Measurements from ENCODE around the gene PPP2R2D.

The PPP2R2D gene

DNA sequence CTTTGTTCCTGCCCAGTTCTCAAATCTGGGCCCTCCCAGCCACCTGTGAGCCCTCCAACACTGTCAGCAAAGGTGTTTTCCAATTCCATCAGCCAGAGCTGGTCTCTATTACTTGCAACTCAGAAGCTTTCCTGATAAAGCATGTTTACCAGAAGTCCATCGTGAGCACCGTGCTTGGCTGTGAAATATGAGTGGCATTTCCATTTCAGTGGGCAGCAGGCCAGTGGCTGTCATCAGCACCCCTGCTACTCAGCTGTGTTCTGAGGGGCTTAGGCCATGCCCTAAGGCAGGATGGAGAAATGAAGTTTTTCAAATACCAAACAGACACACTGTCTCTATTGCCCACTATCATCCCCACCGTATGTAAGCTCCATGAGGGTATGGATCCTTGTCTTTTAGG lies 93.6 kb downstream of the PPP2R2D start:
- Histone ChIP-seq H4K91ac (ENCODE audit: low read depth, low read length, poor library complexity) (no peak overlapping the region), H3K27me3 (ENCODE audit: control insufficient read depth in 3 of 3, insufficient read depth in 3 of 3, low read depth in 1 of 3, low read length in 3 of 3) (peaks cover 0 to 5% (median 4%) of the 10 kb centered on the region in 3 experiments), H3K23ac (ENCODE audit: low read depth, low read length, poor library complexity) (no peak overlapping the region), H3K79me1 (ENCODE audit: low read depth, low read length) (peaks cover 2% of the 10 kb centered on the region), H2BK120ac (ENCODE audit: low read depth, low read length) (no peak overlapping the region), H3K4ac (ENCODE audit: low read length) (no peak overlapping the region), H4K8ac (ENCODE audit: low read depth, low read length) (no peak overlapping the region), H3K4me2 (ENCODE audit: insufficient read depth, low read length, poor library complexity, severe bottlenecking) (no peak overlapping the region), H2AK5ac (ENCODE audit: low read depth, low read length) (no peak overlapping the region), H3K4me1 (ENCODE audit: control insufficient read depth in 2 of 2, insufficient read depth in 1 of 2, low read depth in 1 of 2, low read length in 2 of 2) (peaks cover 7 to 10% of the 10 kb centered on the region in 2 donors), H2AFZ (ENCODE audit: low read length) (no peak overlapping the region), H3K14ac (ENCODE audit: low read length) (no peak overlapping the region), H3K9me3 (replicated peaks in 1 of 2; ENCODE audit: control insufficient read depth in 2 of 2, insufficient read depth in 1 of 2, low read depth in 1 of 2, low read length in 2 of 2) (no peaks in the 10 kb centered on the region), H2BK5ac (ENCODE audit: low read length) (no peak overlapping the region), H2BK15ac (ENCODE audit: low read length) (no peak overlapping the region), H3K9ac (ENCODE audit: low read depth, low read length, poor library complexity) (peak overlapping the region; percentile 53), H3K27ac (replicated peaks; ENCODE audit: low read length) (no peak overlapping the region), H3K4me3 (ENCODE audit: low read length in 2 of 2) (no peak overlapping the region), H3K18ac (ENCODE audit: low read length) (no peak overlapping the region), H2BK12ac (ENCODE audit: low read length) (no peak overlapping the region), H3K36me3 (replicated peaks in 1 of 2; ENCODE audit: control insufficient read depth in 2 of 2, insufficient read depth in 2 of 2, low read length in 2 of 2) (no peaks in the 10 kb centered on the region)
- WGBS, 2 donors (ENCODE audit: extremely low coverage in 2 of 2, insufficient read length in 2 of 2, insufficient replicate concordance in 1 of 2) = no CpG with 5 or more reads among the region's 3 CpGs
- no peak for DNase-seq (ENCODE audit: low spot score)

DNA sequence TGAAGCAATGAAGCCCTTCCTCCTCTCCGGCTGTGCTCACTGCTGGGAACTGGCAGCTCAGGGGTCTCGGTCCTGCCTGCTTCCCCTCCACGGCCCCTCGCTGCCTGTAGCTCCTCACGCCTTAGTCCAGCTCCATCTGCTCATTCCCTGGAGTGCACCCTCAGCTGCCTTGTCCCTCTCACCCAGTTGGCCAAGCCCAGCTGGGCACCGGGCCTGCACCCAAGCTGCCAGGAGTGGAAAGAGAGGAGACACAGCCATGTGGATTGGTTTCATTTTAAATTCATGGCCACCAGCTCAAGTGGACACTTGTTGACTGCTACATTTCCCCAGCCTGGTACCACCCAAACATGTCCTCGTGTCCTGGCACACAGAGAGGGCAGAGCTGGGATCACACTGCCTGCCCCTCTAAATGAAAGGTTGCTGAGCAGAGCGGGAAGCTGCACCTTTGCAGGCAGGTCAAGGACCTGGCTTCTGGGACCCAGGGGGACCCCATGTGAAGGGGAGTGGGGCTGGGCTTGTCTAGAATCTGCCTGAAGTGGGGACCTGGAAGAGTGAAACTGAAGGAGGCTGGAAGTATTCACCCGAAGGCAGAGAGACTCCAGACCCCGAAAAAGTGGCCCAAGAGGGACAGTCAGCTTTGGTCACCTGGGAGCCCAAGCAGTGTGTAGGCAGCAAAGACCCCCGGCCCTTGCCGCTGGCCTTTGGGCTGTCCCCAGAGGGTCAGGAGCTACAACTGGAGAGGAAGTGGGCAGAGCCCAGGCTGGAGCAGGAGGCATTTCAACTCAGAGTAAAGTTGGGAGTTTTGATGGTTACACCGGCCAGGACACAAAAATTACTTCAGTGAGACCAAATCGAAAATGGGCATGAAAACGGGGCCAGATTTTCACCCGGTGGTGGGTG lies 95.9 kb downstream of the PPP2R2D start:
- Histone ChIP-seq H2AK5ac (ENCODE audit: low read depth, low read length) (peak overlapping the region; percentile 49), H3K14ac (ENCODE audit: low read length) (no peak overlapping the region), H2BK5ac (ENCODE audit: low read length) (no peak overlapping the region), H3K4me1 (ENCODE audit: control insufficient read depth in 2 of 2, insufficient read depth in 1 of 2, low read depth in 1 of 2, low read length in 2 of 2) (peaks cover 7 to 10% of the 10 kb centered on the region in 2 donors), H3K18ac (ENCODE audit: low read length) (no peak overlapping the region), H3K9ac (ENCODE audit: low read depth, low read length, poor library complexity) (no peak overlapping the region), H3K4ac (ENCODE audit: low read length) (no peak overlapping the region), H3K4me3 (ENCODE audit: low read length in 2 of 2) (no peak overlapping the region), H3K27ac (replicated peaks; ENCODE audit: low read length) (no peak overlapping the region), H2BK12ac (ENCODE audit: low read length) (no peak overlapping the region), H3K4me2 (ENCODE audit: insufficient read depth, low read length, poor library complexity, severe bottlenecking) (no peak overlapping the region), H4K91ac (ENCODE audit: low read depth, low read length, poor library complexity) (no peak overlapping the region), H3K79me1 (ENCODE audit: low read depth, low read length) (peaks cover 2% of the 10 kb centered on the region), H3K9me3 (replicated peaks in 1 of 2; ENCODE audit: control insufficient read depth in 2 of 2, insufficient read depth in 1 of 2, low read depth in 1 of 2, low read length in 2 of 2) (no peaks in the 10 kb centered on the region), H2BK120ac (ENCODE audit: low read depth, low read length) (no peak overlapping the region), H2AFZ (ENCODE audit: low read length) (peak overlapping the region; percentile 11), H3K36me3 (replicated peaks in 1 of 2; ENCODE audit: control insufficient read depth in 2 of 2, insufficient read depth in 2 of 2, low read length in 2 of 2) (no peaks in the 10 kb centered on the region), H3K27me3 (ENCODE audit: control insufficient read depth in 3 of 3, insufficient read depth in 3 of 3, low read depth in 1 of 3, low read length in 3 of 3) (peaks cover 0 to 5% (median 4%) of the 10 kb centered on the region in 3 experiments), H4K8ac (ENCODE audit: low read depth, low read length) (no peak overlapping the region), H2BK15ac (ENCODE audit: low read length) (no peak overlapping the region), H3K23ac (ENCODE audit: low read depth, low read length, poor library complexity) (no peak overlapping the region)
- no CpG with 5 or more reads among the region's 16 CpGs for WGBS, 2 donors (ENCODE audit: extremely low coverage in 2 of 2, insufficient read length in 2 of 2, insufficient replicate concordance in 1 of 2)
- DNase-seq (ENCODE audit: low spot score) = no peak

DNA sequence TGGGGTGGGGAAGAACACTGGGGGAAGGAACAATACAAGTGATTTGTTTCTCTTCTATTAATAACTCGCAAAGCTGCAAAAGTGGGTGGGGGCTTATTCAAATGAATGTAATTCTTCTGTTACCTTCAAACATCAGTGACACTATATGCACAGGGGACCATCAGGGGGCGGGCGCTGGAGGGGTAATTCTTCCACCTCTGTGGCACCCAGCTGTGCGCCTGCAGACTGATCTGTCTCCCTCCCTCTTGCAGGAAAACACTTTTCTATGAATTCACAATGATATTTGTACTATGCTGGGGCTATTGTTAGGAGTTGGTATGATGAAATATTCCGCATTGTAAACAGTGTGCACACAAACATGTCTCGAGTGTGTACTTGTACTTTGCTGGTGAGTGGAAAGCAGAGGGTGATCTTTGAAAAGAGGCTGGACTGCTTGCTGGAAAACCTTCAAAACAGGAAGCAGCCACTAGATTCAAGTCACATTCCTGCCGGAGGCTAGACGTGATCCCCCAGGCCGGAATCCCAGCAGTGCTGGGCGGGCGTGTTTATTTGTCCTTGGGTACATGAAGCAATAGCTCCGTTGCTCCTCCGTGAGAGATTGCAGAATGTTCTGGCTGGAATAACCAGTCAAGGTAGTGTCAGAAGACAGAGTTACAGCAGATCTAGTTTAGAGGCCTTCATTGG lies 96.7 kb downstream of the PPP2R2D start:
- Histone ChIP-seq H3K23ac (ENCODE audit: low read depth, low read length, poor library complexity) (no peak overlapping the region), H2BK12ac (ENCODE audit: low read length) (no peak overlapping the region), H3K36me3 (replicated peaks in 1 of 2; ENCODE audit: control insufficient read depth in 2 of 2, insufficient read depth in 2 of 2, low read length in 2 of 2) (no peaks in the 10 kb centered on the region), H2AFZ (ENCODE audit: low read length) (peak overlapping the region; percentile 81), H2BK120ac (ENCODE audit: low read depth, low read length) (no peak overlapping the region), H3K4me1 (ENCODE audit: control insufficient read depth in 2 of 2, insufficient read depth in 1 of 2, low read depth in 1 of 2, low read length in 2 of 2) (peaks cover 7 to 10% of the 10 kb centered on the region in 2 donors), H3K9me3 (replicated peaks in 1 of 2; ENCODE audit: control insufficient read depth in 2 of 2, insufficient read depth in 1 of 2, low read depth in 1 of 2, low read length in 2 of 2) (no peaks in the 10 kb centered on the region), H4K8ac (ENCODE audit: low read depth, low read length) (no peak overlapping the region), H3K9ac (ENCODE audit: low read depth, low read length, poor library complexity) (no peak overlapping the region), H3K79me1 (ENCODE audit: low read depth, low read length) (peaks cover 2% of the 10 kb centered on the region), H4K91ac (ENCODE audit: low read depth, low read length, poor library complexity) (no peak overlapping the region), H3K18ac (ENCODE audit: low read length) (no peak overlapping the region), H3K27ac (replicated peaks; ENCODE audit: low read length) (no peak overlapping the region), H3K14ac (ENCODE audit: low read length) (no peak overlapping the region), H3K4ac (ENCODE audit: low read length) (no peak overlapping the region), H2BK15ac (ENCODE audit: low read length) (no peak overlapping the region), H2BK5ac (ENCODE audit: low read length) (no peak overlapping the region), H3K27me3 (ENCODE audit: control insufficient read depth in 3 of 3, insufficient read depth in 3 of 3, low read depth in 1 of 3, low read length in 3 of 3) (peaks cover 0 to 5% (median 4%) of the 10 kb centered on the region in 3 experiments), H3K4me2 (ENCODE audit: insufficient read depth, low read length, poor library complexity, severe bottlenecking) (no peak overlapping the region), H2AK5ac (ENCODE audit: low read depth, low read length) (no peak overlapping the region), H3K4me3 (ENCODE audit: low read length in 2 of 2) (peak overlapping the region in 1 of 2 donors; percentile 16)
- WGBS, 2 donors (ENCODE audit: extremely low coverage in 2 of 2, insufficient read length in 2 of 2, insufficient replicate concordance in 1 of 2) = no CpG with 5 or more reads among the region's 13 CpGs
- DNase-seq (ENCODE audit: low spot score) = no peak

Measured in neuronal stem cell (in vitro differentiated cells).